ENCODE measurements around the gene GTF2IRD1. TPM values are rescaled to one million over a fixed set of nuclear protein-coding genes. Genes with fewer than 3 reads are reported as not detected.
A peak's percentile ranks its signal among the peaks of the same experiment; 100 is the strongest.

The GTF2IRD1 gene
- total and polyA plus RNA-seq, 2 of the 13 experiments (the other 11 are each of a cell fraction or from before 2014, with no cell fraction given) = 16.5 to 26.7 TPM

- TF ChIP-seq, protein P1, sequence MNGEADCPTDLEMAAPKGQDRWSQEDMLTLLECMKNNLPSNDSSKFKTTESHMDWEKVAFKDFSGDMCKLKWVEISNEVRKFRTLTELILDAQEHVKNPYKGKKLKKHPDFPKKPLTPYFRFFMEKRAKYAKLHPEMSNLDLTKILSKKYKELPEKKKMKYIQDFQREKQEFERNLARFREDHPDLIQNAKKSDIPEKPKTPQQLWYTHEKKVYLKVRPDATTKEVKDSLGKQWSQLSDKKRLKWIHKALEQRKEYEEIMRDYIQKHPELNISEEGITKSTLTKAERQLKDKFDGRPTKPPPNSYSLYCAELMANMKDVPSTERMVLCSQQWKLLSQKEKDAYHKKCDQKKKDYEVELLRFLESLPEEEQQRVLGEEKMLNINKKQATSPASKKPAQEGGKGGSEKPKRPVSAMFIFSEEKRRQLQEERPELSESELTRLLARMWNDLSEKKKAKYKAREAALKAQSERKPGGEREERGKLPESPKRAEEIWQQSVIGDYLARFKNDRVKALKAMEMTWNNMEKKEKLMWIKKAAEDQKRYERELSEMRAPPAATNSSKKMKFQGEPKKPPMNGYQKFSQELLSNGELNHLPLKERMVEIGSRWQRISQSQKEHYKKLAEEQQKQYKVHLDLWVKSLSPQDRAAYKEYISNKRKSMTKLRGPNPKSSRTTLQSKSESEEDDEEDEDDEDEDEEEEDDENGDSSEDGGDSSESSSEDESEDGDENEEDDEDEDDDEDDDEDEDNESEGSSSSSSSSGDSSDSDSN (CRISPR knock-in tag; IDR thresholded peaks at IDR 0.05) = 0 out of 2 replicates have a peak, but pooled peaks have one; percentile 26
- no peak for TF ChIP-seq HDAC1 (CRISPR knock-in tag; IDR thresholded peaks at IDR 0.05)
- TF ChIP-seq NFYB (CRISPR knock-in tag; IDR thresholded peaks at IDR 0.05) = no peak
- TF ChIP-seq ZBTB44 (CRISPR knock-in tag; IDR thresholded peaks at IDR 0.05) = no peak
- TF ChIP-seq USF2 (IDR thresholded peaks at IDR 0.05; ENCODE audit: low read depth, low read length) = no peak
- no peak for TF ChIP-seq USF2 (CRISPR knock-in tag; IDR thresholded peaks at IDR 0.05; ENCODE audit: borderline replicate concordance)
- no peak for TF ChIP-seq CREB3 (CRISPR knock-in tag; IDR thresholded peaks at IDR 0.05)
- TF ChIP-seq ZNF737 (CRISPR knock-in tag; IDR thresholded peaks at IDR 0.05; ENCODE audit: borderline replicate concordance) = no peak
- no peak for TF ChIP-seq ZNF558 (CRISPR knock-in tag; IDR thresholded peaks at IDR 0.05; ENCODE audit: borderline replicate concordance)
- peak; percentile 64; the same call in 1 of the 2 replicates for TF ChIP-seq HOXA5 (CRISPR knock-in tag; IDR thresholded peaks at IDR 0.05)
- TF ChIP-seq EP300 (IDR thresholded peaks at IDR 0.05; ENCODE audit: low read depth in 2 of 2, low read length in 2 of 2) = no peak
- TF ChIP-seq EP300 (CRISPR knock-in tag; IDR thresholded peaks at IDR 0.05; ENCODE audit: borderline replicate concordance) = no peak
- 0 out of 2 replicates have a peak, but pooled peaks have one; percentile 43 for TF ChIP-seq ZBTB7A (CRISPR knock-in tag; IDR thresholded peaks at IDR 0.05)
- TF ChIP-seq ZNF761 (CRISPR knock-in tag; conservative IDR thresholded peaks at IDR 0.05) = no peak
- TF ChIP-seq MXD4 (CRISPR knock-in tag; IDR thresholded peaks at IDR 0.05) = 0 out of 2 replicates have a peak, but pooled peaks have one; percentile 25
- TF ChIP-seq ARNT2 (CRISPR knock-in tag; IDR thresholded peaks at IDR 0.05; ENCODE audit: low read depth) = no peak
- no peak for TF ChIP-seq HNRNPUL1 (IDR thresholded peaks at IDR 0.05; ENCODE audit: low read depth, low read length)
- no peak for TF ChIP-seq MATR3 (CRISPR knock-in tag; IDR thresholded peaks at IDR 0.05)
- no peak for TF ChIP-seq ZNF775 (CRISPR knock-in tag; IDR thresholded peaks at IDR 0.05; ENCODE audit: borderline replicate concordance)
- TF ChIP-seq ZNF556 (CRISPR knock-in tag; IDR thresholded peaks at IDR 0.05; ENCODE audit: borderline replicate concordance) = no peak
These were observed 36.2 kb upstream of the GTF2IRD1 start (continued) for GRCh38 chr7:74417419-74417971.
